ENCODE data around the gene ZNF605.
"Not testable (repeated sequence)": the region's sequence is repeated elsewhere in the genome, so short reads cannot be mapped to it uniquely, and the experiment has no call there.

The ZNF605 gene

GRCh38 chr12:132886529-132887477 is 69.3 kb downstream of the ZNF605 start:
- no peaks in the 10 kb centered on the region for H3K27me3 ChIP-seq (ENCODE audit: insufficient read depth, poor library complexity, severe bottlenecking)
- peak overlapping the region; percentile 45 for H3K27ac ChIP-seq (replicated peaks)
- H3K4me3 ChIP-seq (replicated peaks; ENCODE audit: insufficient read depth, low read length) = peak overlapping the region; percentile 79
- DNase-seq (ENCODE audit: low read depth in 1 of 2, low spot score in 1 of 2) = peak in 1 of 2 experiments; percentile 14
- TF ChIP-seq GABPA (IDR thresholded peaks at IDR 0.05; ENCODE audit: low read depth) (no peak), CTCF (IDR thresholded peaks at IDR 0.05; ENCODE audit: insufficient read depth, low read length) (no peak), REST (IDR thresholded peaks at IDR 0.05; ENCODE audit: insufficient replicate concordance, low read depth) (no peak), SPI1 (IDR thresholded peaks at IDR 0.05; ENCODE audit: borderline replicate concordance, low read depth) (no peak), POLR2AphosphoS5 (IDR thresholded peaks at IDR 0.05; ENCODE audit: low read depth) (no peak)

GRCh38 chr12:132881818-132882217 is 74.3 kb downstream of the ZNF605 start:
- no peak for TF ChIP-seq SPI1 (IDR thresholded peaks at IDR 0.05; ENCODE audit: borderline replicate concordance, low read depth)
- no peak for TF ChIP-seq GABPA (IDR thresholded peaks at IDR 0.05; ENCODE audit: low read depth)
- no peak for TF ChIP-seq CTCF (IDR thresholded peaks at IDR 0.05; ENCODE audit: insufficient read depth, low read length)
- TF ChIP-seq POLR2AphosphoS5 (IDR thresholded peaks at IDR 0.05; ENCODE audit: low read depth) = no peak
- TF ChIP-seq REST (IDR thresholded peaks at IDR 0.05; ENCODE audit: insufficient replicate concordance, low read depth) = no peak
- H3K27me3 ChIP-seq (ENCODE audit: insufficient read depth, poor library complexity, severe bottlenecking) = no peaks in the 10 kb centered on the region
- no peak overlapping the region for H3K27ac ChIP-seq (replicated peaks)
- no peak for DNase-seq (ENCODE audit: low read depth in 1 of 2, low spot score in 1 of 2)
- no peak overlapping the region for H3K4me3 ChIP-seq (replicated peaks; ENCODE audit: insufficient read depth, low read length)

- DNase-seq (ENCODE audit: low read depth in 1 of 2, low spot score in 1 of 2); H3K4me3 ChIP-seq (replicated peaks; ENCODE audit: insufficient read depth, low read length); H3K27me3 ChIP-seq (ENCODE audit: insufficient read depth, poor library complexity, severe bottlenecking); H3K27ac ChIP-seq (replicated peaks): not testable (repeated sequence)
These were observed 81.5 kb downstream of the ZNF605 start for GRCh38 chr12:132874620-132875019.

- H3K27me3 ChIP-seq (ENCODE audit: insufficient read depth, poor library complexity, severe bottlenecking) = no peaks in the 10 kb centered on the region
- DNase-seq (ENCODE audit: low read depth in 1 of 2, low spot score in 1 of 2) = no peak
- no peak overlapping the region for H3K27ac ChIP-seq (replicated peaks)
- TF ChIP-seq CTCF (IDR thresholded peaks at IDR 0.05; ENCODE audit: insufficient read depth, low read length) = no peak
- no peak for TF ChIP-seq POLR2AphosphoS5 (IDR thresholded peaks at IDR 0.05; ENCODE audit: low read depth)
- TF ChIP-seq GABPA (IDR thresholded peaks at IDR 0.05; ENCODE audit: low read depth) = no peak
- TF ChIP-seq SPI1 (IDR thresholded peaks at IDR 0.05; ENCODE audit: borderline replicate concordance, low read depth) = no peak
- no peak for TF ChIP-seq REST (IDR thresholded peaks at IDR 0.05; ENCODE audit: insufficient replicate concordance, low read depth)
- no peak overlapping the region for H3K4me3 ChIP-seq (replicated peaks; ENCODE audit: insufficient read depth, low read length)
These were observed 81.9 kb downstream of the ZNF605 start for GRCh38 chr12:132874175-132874574.

All from HL-60 (cell line).